Nephron progenitor cell (in vitro differentiated cells): ENCODE measurements around the gene PDZRN3.

Experiments
- DNase-seq: peaks from one replicate; pipeline ENCODE4 v3.0.0; 2021
- H3K27ac Mint-ChIP-seq: 2 replicates; pipeline ENCODE4 v1.8.0; 2021; ENCODE audit warnings: mild to moderate bottlenecking, moderate library complexity, mixed read lengths
- H3K27me3 Mint-ChIP-seq: 2 replicates; pipeline ENCODE4 v1.8.0; 2021; ENCODE audit warnings: mild to moderate bottlenecking, low read depth, mixed read lengths; ENCODE audit not compliant: poor library complexity
- H3K36me3 Mint-ChIP-seq: 2 replicates; pipeline ENCODE4 v1.8.0; 2021; ENCODE audit warnings: low read depth, mixed read lengths
- H3K4me1 Mint-ChIP-seq: 2 replicates; pipeline ENCODE4 v1.8.0; 2021; ENCODE audit warnings: mixed read lengths
- H3K4me3 Mint-ChIP-seq: 2 replicates; pipeline ENCODE4 v1.8.0; 2021; ENCODE audit warnings: mild to moderate bottlenecking, moderate library complexity, mixed read lengths
- H3K9me3 Mint-ChIP-seq: 2 replicates; pipeline ENCODE4 v1.8.0; 2021; ENCODE audit warnings: mild to moderate bottlenecking, moderate library complexity, mixed read lengths
- TF ChIP-seq, protein P1 (sequence below): fragments of 200-600 bp; sonication (generic); IDR thresholded peaks from 2 replicates; pipeline ENCODE4 v1.5.0; 2021; ENCODE audit warnings: antibody characterized with exemption

The PDZRN3 gene

DNA sequence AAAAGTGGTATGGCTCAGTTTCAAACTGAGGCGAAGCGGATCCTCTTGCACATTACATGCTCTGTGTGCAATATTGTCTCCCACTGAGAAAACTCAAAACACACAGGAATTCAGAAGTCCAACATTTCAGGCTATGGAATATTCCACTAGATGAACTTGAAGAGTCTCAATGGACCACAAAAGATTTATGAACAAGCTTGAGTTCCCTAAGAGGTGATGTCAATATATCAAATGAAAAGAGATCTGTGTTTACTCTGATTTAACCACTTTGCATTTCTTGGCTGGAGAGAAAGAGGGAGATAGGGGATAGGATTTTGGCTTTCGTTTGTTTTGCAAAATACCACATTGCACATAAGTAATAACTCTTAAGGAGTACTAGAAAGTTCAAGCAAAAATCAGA is 20.3 kb downstream of the PDZRN3 start:
- no peaks in the 10 kb centered on the region for H3K4me1 Mint-ChIP-seq
- TF ChIP-seq, protein P1, sequence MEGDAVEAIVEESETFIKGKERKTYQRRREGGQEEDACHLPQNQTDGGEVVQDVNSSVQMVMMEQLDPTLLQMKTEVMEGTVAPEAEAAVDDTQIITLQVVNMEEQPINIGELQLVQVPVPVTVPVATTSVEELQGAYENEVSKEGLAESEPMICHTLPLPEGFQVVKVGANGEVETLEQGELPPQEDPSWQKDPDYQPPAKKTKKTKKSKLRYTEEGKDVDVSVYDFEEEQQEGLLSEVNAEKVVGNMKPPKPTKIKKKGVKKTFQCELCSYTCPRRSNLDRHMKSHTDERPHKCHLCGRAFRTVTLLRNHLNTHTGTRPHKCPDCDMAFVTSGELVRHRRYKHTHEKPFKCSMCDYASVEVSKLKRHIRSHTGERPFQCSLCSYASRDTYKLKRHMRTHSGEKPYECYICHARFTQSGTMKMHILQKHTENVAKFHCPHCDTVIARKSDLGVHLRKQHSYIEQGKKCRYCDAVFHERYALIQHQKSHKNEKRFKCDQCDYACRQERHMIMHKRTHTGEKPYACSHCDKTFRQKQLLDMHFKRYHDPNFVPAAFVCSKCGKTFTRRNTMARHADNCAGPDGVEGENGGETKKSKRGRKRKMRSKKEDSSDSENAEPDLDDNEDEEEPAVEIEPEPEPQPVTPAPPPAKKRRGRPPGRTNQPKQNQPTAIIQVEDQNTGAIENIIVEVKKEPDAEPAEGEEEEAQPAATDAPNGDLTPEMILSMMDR: no peak
- no peak overlapping the region for H3K4me3 Mint-ChIP-seq
- no peak overlapping the region for H3K27ac Mint-ChIP-seq
- H3K9me3 Mint-ChIP-seq: no peaks in the 10 kb centered on the region
- peaks cover 2% of the 10 kb centered on the region for H3K27me3 Mint-ChIP-seq
- DNase-seq: no peak
- H3K36me3 Mint-ChIP-seq: peaks cover 26% of the 10 kb centered on the region

DNA sequence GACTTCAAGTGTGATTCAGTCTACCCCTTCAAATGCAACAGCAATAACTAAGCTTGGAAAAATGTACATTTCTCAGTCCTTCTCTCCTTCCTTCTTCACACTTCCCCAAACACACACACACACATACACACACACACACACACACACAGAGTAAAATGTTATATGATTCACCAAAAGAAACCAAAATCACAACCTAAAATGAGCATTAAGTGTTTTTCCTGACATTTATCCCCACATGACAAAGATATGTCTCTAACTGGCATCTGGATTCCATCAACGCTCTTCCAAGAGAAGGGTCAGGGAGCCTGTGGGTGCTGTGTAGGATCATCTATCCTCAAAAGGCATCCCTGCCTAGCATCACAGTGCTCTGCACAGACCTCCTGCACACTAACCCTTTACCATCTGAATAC is 21.0 kb downstream of the PDZRN3 start:
- H3K36me3 Mint-ChIP-seq: peaks cover 33% of the 10 kb centered on the region
- TF ChIP-seq, protein P1: no peak
- no peak overlapping the region for H3K27ac Mint-ChIP-seq
- H3K4me3 Mint-ChIP-seq: no peak overlapping the region
- peaks cover 2% of the 10 kb centered on the region for H3K27me3 Mint-ChIP-seq
- H3K9me3 Mint-ChIP-seq: no peaks in the 10 kb centered on the region
- DNase-seq: no peak
- no peaks in the 10 kb centered on the region for H3K4me1 Mint-ChIP-seq

DNA sequence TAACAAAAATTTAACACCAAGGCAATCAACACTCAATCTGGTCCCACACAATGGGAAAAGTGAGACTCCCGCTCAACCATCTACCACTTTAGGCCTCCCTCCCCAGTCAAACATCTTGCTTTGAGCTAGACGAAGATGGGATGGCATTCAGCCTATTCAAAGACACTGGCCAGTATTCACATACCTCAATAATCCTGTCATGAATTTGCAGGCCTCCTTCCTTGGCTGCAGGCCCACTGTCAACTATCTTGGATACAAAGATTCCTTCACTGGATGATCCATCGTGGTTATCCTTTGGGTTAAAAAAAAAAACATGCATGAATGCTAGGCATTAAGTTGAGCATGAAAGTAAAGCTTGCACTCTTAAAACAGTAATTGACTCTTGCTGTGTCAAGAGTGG is 22.6 kb downstream of the PDZRN3 start:
- H3K36me3 Mint-ChIP-seq: peaks cover 35% of the 10 kb centered on the region
- H3K27me3 Mint-ChIP-seq: no peaks in the 10 kb centered on the region
- no peak overlapping the region for H3K27ac Mint-ChIP-seq
- TF ChIP-seq, protein P1: no peak
- H3K4me3 Mint-ChIP-seq: no peak overlapping the region
- DNase-seq: no peak
- H3K4me1 Mint-ChIP-seq: peaks cover 4% of the 10 kb centered on the region
- no peaks in the 10 kb centered on the region for H3K9me3 Mint-ChIP-seq

DNA sequence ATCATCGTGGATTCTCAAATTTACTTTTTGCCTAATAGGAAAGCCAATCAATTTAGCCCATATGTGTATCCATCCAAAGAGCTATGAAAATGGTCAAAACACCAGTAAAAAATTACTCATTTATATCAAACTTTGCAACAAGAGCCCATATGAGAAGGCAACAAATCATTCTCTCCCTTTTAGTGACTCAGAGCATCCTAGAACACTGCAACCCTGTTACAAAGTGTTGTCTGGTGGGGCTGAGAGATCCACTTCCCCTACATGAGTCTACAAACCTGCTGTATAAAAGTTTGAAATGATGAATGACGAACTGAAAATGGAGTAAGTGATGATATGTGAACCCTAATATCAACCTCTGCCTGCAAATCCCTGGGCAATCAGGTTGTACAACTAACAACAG is 23.3 kb downstream of the PDZRN3 start:
- H3K27me3 Mint-ChIP-seq: no peaks in the 10 kb centered on the region
- DNase-seq: no peak
- H3K27ac Mint-ChIP-seq: no peak overlapping the region
- no peaks in the 10 kb centered on the region for H3K9me3 Mint-ChIP-seq
- peaks cover 36% of the 10 kb centered on the region for H3K36me3 Mint-ChIP-seq
- no peak overlapping the region for H3K4me3 Mint-ChIP-seq
- peaks cover 5% of the 10 kb centered on the region for H3K4me1 Mint-ChIP-seq
- TF ChIP-seq, protein P1: no peak

DNA sequence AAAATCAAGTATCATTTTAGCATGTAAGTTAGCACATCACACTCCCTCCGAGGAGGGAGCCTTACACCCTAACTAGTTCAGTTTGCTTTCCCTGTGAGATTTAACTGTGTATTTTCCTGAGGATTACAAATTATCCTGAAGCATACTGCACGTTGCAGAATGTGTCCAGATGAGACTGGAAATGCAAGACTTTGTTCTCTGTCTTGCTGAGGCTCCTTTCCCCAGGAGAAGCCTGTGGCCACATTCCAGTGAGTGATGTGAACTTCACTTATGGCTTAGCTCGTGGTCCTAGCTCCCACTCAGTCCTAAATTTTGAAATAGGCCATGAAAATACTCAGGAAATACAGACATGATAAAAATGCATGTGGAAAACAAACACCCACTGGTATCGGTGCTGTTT is 23.7 kb downstream of the PDZRN3 start:
- Mint-ChIP-seq H3K27ac (no peak overlapping the region), H3K27me3 (no peaks in the 10 kb centered on the region), H3K4me3 (no peak overlapping the region), H3K36me3 (peaks cover 41% of the 10 kb centered on the region), H3K9me3 (peaks cover 3% of the 10 kb centered on the region), H3K4me1 (peaks cover 5% of the 10 kb centered on the region)
- TF ChIP-seq, protein P1: no peak
- no peak for DNase-seq

DNA sequence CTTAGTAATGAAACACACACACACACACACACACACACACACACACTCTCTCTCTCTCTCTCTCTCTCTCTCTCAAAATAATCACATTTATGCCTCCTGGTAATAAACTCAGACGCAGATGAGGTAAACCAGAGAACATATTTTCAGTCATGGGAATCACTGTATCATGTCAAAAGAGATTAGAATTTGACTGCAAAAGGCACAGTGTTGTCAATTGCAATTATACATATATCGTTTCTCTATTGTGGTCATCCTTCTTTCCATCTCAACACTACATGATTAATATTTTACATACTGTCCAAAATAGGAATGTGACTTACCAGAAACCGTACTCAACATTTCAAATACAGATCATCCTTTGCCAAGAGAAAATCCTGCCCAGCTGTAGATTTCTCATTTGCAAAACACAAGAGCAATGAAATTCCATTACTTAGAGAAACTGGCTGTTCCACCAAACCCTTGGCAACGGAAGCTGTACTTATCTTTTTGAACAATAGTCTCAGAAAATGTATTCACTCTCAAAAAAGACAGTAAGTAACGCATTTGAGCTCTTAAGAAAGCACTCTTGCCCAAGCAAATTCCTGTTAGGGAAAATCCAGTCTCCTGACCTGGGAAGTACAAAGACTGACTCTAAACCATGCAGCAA is 24.3 kb downstream of the PDZRN3 start:
- peaks cover 8% of the 10 kb centered on the region for H3K9me3 Mint-ChIP-seq
- DNase-seq: no peak
- H3K27ac Mint-ChIP-seq: no peak overlapping the region
- peaks cover 5% of the 10 kb centered on the region for H3K4me1 Mint-ChIP-seq
- H3K36me3 Mint-ChIP-seq: peaks cover 47% of the 10 kb centered on the region
- H3K4me3 Mint-ChIP-seq: no peak overlapping the region
- TF ChIP-seq, protein P1: no peak
- H3K27me3 Mint-ChIP-seq: no peaks in the 10 kb centered on the region
